ENCODE measurements around the gene FAM240A.

DNA sequence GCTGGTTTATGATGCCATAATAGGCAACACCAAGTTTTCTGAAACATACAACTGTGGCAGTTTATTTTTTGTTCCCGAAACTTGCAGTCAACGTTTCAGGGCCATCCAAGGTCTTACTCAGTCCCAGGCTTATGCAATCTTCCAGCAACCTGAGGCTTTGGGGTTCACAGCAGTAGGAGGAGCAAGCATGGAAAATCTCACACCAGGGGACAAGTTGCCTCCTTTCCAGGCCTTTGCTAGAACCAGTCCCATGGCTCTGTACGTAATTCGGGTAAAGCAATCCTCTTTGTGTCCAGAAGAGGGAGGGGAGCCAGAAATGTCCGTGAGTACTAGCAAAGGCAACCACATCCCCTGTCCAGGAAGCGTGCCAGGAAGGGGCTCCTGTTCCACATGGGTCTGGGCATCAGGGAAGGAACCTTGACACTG, 4.7 kb upstream of the FAM240A start:
- TF ChIP-seq, protein P1, sequence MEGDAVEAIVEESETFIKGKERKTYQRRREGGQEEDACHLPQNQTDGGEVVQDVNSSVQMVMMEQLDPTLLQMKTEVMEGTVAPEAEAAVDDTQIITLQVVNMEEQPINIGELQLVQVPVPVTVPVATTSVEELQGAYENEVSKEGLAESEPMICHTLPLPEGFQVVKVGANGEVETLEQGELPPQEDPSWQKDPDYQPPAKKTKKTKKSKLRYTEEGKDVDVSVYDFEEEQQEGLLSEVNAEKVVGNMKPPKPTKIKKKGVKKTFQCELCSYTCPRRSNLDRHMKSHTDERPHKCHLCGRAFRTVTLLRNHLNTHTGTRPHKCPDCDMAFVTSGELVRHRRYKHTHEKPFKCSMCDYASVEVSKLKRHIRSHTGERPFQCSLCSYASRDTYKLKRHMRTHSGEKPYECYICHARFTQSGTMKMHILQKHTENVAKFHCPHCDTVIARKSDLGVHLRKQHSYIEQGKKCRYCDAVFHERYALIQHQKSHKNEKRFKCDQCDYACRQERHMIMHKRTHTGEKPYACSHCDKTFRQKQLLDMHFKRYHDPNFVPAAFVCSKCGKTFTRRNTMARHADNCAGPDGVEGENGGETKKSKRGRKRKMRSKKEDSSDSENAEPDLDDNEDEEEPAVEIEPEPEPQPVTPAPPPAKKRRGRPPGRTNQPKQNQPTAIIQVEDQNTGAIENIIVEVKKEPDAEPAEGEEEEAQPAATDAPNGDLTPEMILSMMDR (IDR thresholded peaks at IDR 0.05; ENCODE audit: low read depth, low read length, missing input control), result no peak
- TF ChIP-seq, protein P2, sequence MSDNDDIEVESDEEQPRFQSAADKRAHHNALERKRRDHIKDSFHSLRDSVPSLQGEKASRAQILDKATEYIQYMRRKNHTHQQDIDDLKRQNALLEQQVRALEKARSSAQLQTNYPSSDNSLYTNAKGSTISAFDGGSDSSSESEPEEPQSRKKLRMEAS (IDR thresholded peaks at IDR 0.05), result no peak
- TF ChIP-seq JUND (IDR thresholded peaks at IDR 0.05) (no peak), YY1 (IDR thresholded peaks at IDR 0.05) (no peak), RAD21 (IDR thresholded peaks at IDR 0.05) (peak in 1 of 2 donors; percentile 30), GABPA (IDR thresholded peaks at IDR 0.05 in 1 of 2, conservative IDR thresholded peaks at IDR 0.05 in 1 of 2) (no peak), RXRA (IDR thresholded peaks at IDR 0.05) (no peak), FOXA2 (IDR thresholded peaks at IDR 0.05) (no peak)
